ENCODE results near the gene CMTM1. TPM values are rescaled to one million over a fixed set of nuclear protein-coding genes. Genes with fewer than 3 reads are reported as not detected.
A peak's percentile ranks its signal among the peaks of the same experiment; 100 is the strongest.

CMTM1 gene
- 3.2 TPM in 1 of 2 replicates, not detected in the other for total RNA-seq (ENCODE audit: low replicate concordance)

GRCh38 chr16:66566051-66566901 lies at the start of gene CMTM1:
CMTM1 (plus strand) TSS chr16:66566439; CDS start chr16:66566514, 75 bp downstream.
- DNase-seq (ENCODE audit: low read depth), result no peak
- TF ChIP-seq CTCF (IDR thresholded peaks at IDR 0.05; ENCODE audit: insufficient read depth, low read length), result no peak
- no peak within 1 kb of the TSS for H3K4me3 ChIP-seq (ENCODE audit: low read depth, low read length)

GRCh38 chr16:66516509-66516807 lies 49.8 kb upstream of the CMTM1 start:
- TF ChIP-seq CTCF (IDR thresholded peaks at IDR 0.05; ENCODE audit: insufficient read depth, low read length), result no peak
- DNase-seq (ENCODE audit: low read depth), result no peak

GRCh38 chr16:66516808-66517585 lies 49.2 kb upstream of the CMTM1 start:
- TF ChIP-seq CTCF (IDR thresholded peaks at IDR 0.05; ENCODE audit: insufficient read depth, low read length), result no peak
- H3K4me3 ChIP-seq (ENCODE audit: low read depth, low read length), result peak overlapping the region; percentile 14
- DNase-seq (ENCODE audit: low read depth), result peak; percentile 99

More at GRCh38 chr16:66516509-66516807, 49.8 kb upstream of the CMTM1 start:
- H3K4me3 ChIP-seq (ENCODE audit: low read depth, low read length), result no peak overlapping the region

GRCh38 chr16:66517586-66518263 lies 48.5 kb upstream of the CMTM1 start:
- H3K4me3 ChIP-seq (ENCODE audit: low read depth, low read length), result no peak overlapping the region
- TF ChIP-seq CTCF (IDR thresholded peaks at IDR 0.05; ENCODE audit: insufficient read depth, low read length), result no peak
- no peak for DNase-seq (ENCODE audit: low read depth)

GRCh38 chr16:66519482-66520373 lies 46.5 kb upstream of the CMTM1 start:
- TF ChIP-seq CTCF (IDR thresholded peaks at IDR 0.05; ENCODE audit: insufficient read depth, low read length), result no peak
- DNase-seq (ENCODE audit: low read depth), result no peak
- H3K4me3 ChIP-seq (ENCODE audit: low read depth, low read length), result no peak overlapping the region
